Activated CD4-positive, alpha-beta memory T cell treated with anti-CD3 and anti-CD28 coated beads, Interleukin-2, amount 10 ng/mL, durations not matched to agents 7 days and 5 days (primary cell): ENCODE results near the gene OSBPL5. TPM values are rescaled to one million over a fixed set of nuclear protein-coding genes. Genes with fewer than 3 reads are reported as not detected.

ENCODE experiments used
- CTCF ChIA-PET: fragments of 350-600 bp; sonication (Branson Sonifier 250); formaldehyde crosslinking; loops from one replicate; lab custom pipeline; 2021; ENCODE audit warnings: antibody characterized with exemption, inconsistent platforms; lab: Charles Lee
- POLR2A ChIA-PET: fragments of 350-600 bp; sonication (Branson Sonifier 250); formaldehyde crosslinking; loops from one replicate; lab custom pipeline; 2021; ENCODE audit warnings: antibody characterized with exemption; lab: Charles Lee
- DNase-seq: peaks from one replicate; pipeline ENCODE4 v3.0.0-alpha.2; 2020
- H3K27ac Mint-ChIP-seq: one replicate; pipeline ENCODE4 v1.8.0; 2021; ENCODE audit warnings: mild to moderate bottlenecking, mixed read lengths
- H3K27me3 Mint-ChIP-seq: one replicate; pipeline ENCODE4 v1.8.0; 2021; ENCODE audit warnings: mixed read lengths
- H3K36me3 Mint-ChIP-seq: one replicate; pipeline ENCODE4 v1.8.0; 2021; ENCODE audit warnings: low read depth, mixed read lengths
- H3K4me1 Mint-ChIP-seq: one replicate; pipeline ENCODE4 v1.8.0; 2021; ENCODE audit warnings: mixed read lengths
- H3K4me3 Mint-ChIP-seq: one replicate; pipeline ENCODE4 v1.8.0; 2021; ENCODE audit warnings: mild to moderate bottlenecking, mixed read lengths
- H3K9me3 Mint-ChIP-seq: one replicate; pipeline ENCODE4 v1.8.0; 2021; ENCODE audit warnings: mixed read lengths
- total RNA-seq, 2 experiments: library from RNA; stranded (reverse); gene quantifications; one replicate each; pipeline ENCODE4 v1.2.3, GENCODE V29; 2021

Gene OSBPL5
- total RNA-seq, 2 experiments from 2014 or later, result 1.6 to 1.7 TPM

- no peak overlapping the region for H3K4me3 Mint-ChIP-seq
- no peaks in the 10 kb centered on the region for H3K36me3 Mint-ChIP-seq
- H3K27me3 Mint-ChIP-seq, result peaks cover 11% of the 10 kb centered on the region
- H3K27ac Mint-ChIP-seq, result no peak overlapping the region
- DNase-seq, result no peak
- CTCF ChIA-PET, result interaction anchor here (1.0 kb wide), 1 partner anchor 59 kb away, joined by 3 read pairs; no protein-coding TSS in a partner anchor
- peaks cover 7% of the 10 kb centered on the region for H3K4me1 Mint-ChIP-seq
- H3K9me3 Mint-ChIP-seq, result no peaks in the 10 kb centered on the region
- POLR2A ChIA-PET, result no interaction called here
These were observed 69.3 kb downstream of the OSBPL5 start for GRCh38 chr11:3095712-3096361.

GRCh38 chr11:3094223-3094824 lies 70.8 kb downstream of the OSBPL5 start:
- no peak overlapping the region for H3K27ac Mint-ChIP-seq
- ChIA-PET CTCF (interaction anchor here (1.4 to 5.4 kb wide), 2 partner anchors 35 to 56 kb away, joined by 3 to 80 read pairs; no protein-coding TSS in a partner anchor), POLR2A (no interaction called here)
- H3K36me3 Mint-ChIP-seq, result no peaks in the 10 kb centered on the region
- H3K4me1 Mint-ChIP-seq, result peaks cover 5% of the 10 kb centered on the region
- H3K27me3 Mint-ChIP-seq, result peaks cover 11% of the 10 kb centered on the region
- no peak overlapping the region for H3K4me3 Mint-ChIP-seq
- no peaks in the 10 kb centered on the region for H3K9me3 Mint-ChIP-seq
- DNase-seq, result no peak

- ChIA-PET CTCF (interaction anchor here (0.5 to 5.4 kb wide), 3 partner anchors 35 to 446 kb away, joined by 3 to 80 read pairs (median 3); no protein-coding TSS in a partner anchor), POLR2A (no interaction called here)
- H3K9me3 Mint-ChIP-seq, result no peaks in the 10 kb centered on the region
- H3K4me1 Mint-ChIP-seq, result peaks cover 2% of the 10 kb centered on the region
- no peaks in the 10 kb centered on the region for H3K36me3 Mint-ChIP-seq
- no peak overlapping the region for H3K4me3 Mint-ChIP-seq
- peaks cover 11% of the 10 kb centered on the region for H3K27me3 Mint-ChIP-seq
- no peak for DNase-seq
- H3K27ac Mint-ChIP-seq, result no peak overlapping the region
These were observed 71.6 kb downstream of the OSBPL5 start for GRCh38 chr11:3093281-3094191.

GRCh38 chr11:3092603-3093141 lies 72.4 kb downstream of the OSBPL5 start:
- Mint-ChIP-seq H3K4me3 (no peak overlapping the region), H3K4me1 (peaks cover 4% of the 10 kb centered on the region), H3K36me3 (no peaks in the 10 kb centered on the region), H3K27ac (no peak overlapping the region), H3K27me3 (peaks cover 9% of the 10 kb centered on the region), H3K9me3 (no peaks in the 10 kb centered on the region)
- CTCF ChIA-PET, result interaction anchor here (0.5 to 5.4 kb wide), 6 partner anchors 12 to 445 kb away, joined by 3 to 80 read pairs (median 7); no protein-coding TSS in a partner anchor
- no peak for DNase-seq
- POLR2A ChIA-PET, result interaction anchor here (1.8 to 2.2 kb wide), 2 partner anchors 35 to 43 kb away, joined by 8 to 11 read pairs; partner anchors contain the start of gene CARS1

- DNase-seq, result peak; percentile 82
- ChIA-PET CTCF (interaction anchor here (0.6 to 5.4 kb wide), 37 partner anchors 8 to 559 kb away, joined by 3 to 80 read pairs (median 4); partner anchors contain the start of genes CARS1, NAP1L4 and ZNF195), POLR2A (interaction anchor here (1.1 to 2.2 kb wide), 5 partner anchors 35 to 200 kb away, joined by 3 to 11 read pairs (median 5); partner anchors contain the start of gene CARS1)
- H3K9me3 Mint-ChIP-seq, result no peaks in the 10 kb centered on the region
- peaks cover 4% of the 10 kb centered on the region for H3K4me1 Mint-ChIP-seq
- peaks cover 9% of the 10 kb centered on the region for H3K27me3 Mint-ChIP-seq
- no peaks in the 10 kb centered on the region for H3K36me3 Mint-ChIP-seq
- H3K4me3 Mint-ChIP-seq, result no peak overlapping the region
- H3K27ac Mint-ChIP-seq, result no peak overlapping the region
These were observed 73.1 kb downstream of the OSBPL5 start for GRCh38 chr11:3091846-3092602.

GRCh38 chr11:3091081-3091845 lies 73.8 kb downstream of the OSBPL5 start:
- POLR2A ChIA-PET, result interaction anchor here (1.1 to 2.2 kb wide), 5 partner anchors 34 to 199 kb away, joined by 3 to 11 read pairs (median 5); partner anchors contain the start of gene CARS1
- H3K4me1 Mint-ChIP-seq, result peaks cover 4% of the 10 kb centered on the region
- H3K4me3 Mint-ChIP-seq, result no peak overlapping the region
- no peak for DNase-seq
- no peak overlapping the region for H3K27ac Mint-ChIP-seq
- H3K9me3 Mint-ChIP-seq, result no peaks in the 10 kb centered on the region
- CTCF ChIA-PET, result interaction anchor here (0.6 to 5.4 kb wide), 38 partner anchors 9 to 558 kb away, joined by 3 to 80 read pairs (median 4); partner anchors contain the start of genes CARS1, NAP1L4 and ZNF195
- peaks cover 6% of the 10 kb centered on the region for H3K27me3 Mint-ChIP-seq
- H3K36me3 Mint-ChIP-seq, result no peaks in the 10 kb centered on the region

- peaks cover 4% of the 10 kb centered on the region for H3K4me1 Mint-ChIP-seq
- ChIA-PET CTCF (interaction anchor here (0.7 to 5.4 kb wide), 15 partner anchors 10 to 557 kb away, joined by 3 to 80 read pairs (median 4); partner anchors contain the start of gene ZNF195), POLR2A (interaction anchor here (1.2 to 2.2 kb wide), 4 partner anchors 41 to 147 kb away, joined by 3 to 11 read pairs (median 4); no protein-coding TSS in a partner anchor)
- no peaks in the 10 kb centered on the region for H3K27me3 Mint-ChIP-seq
- no peak overlapping the region for H3K27ac Mint-ChIP-seq
- no peak overlapping the region for H3K4me3 Mint-ChIP-seq
- no peaks in the 10 kb centered on the region for H3K9me3 Mint-ChIP-seq
- DNase-seq, result no peak
- H3K36me3 Mint-ChIP-seq, result no peaks in the 10 kb centered on the region
These were observed 74.8 kb downstream of the OSBPL5 start for GRCh38 chr11:3090096-3090901.

- H3K4me1 Mint-ChIP-seq, result peaks cover 4% of the 10 kb centered on the region
- no peak overlapping the region for H3K27ac Mint-ChIP-seq
- no peaks in the 10 kb centered on the region for H3K9me3 Mint-ChIP-seq
- peaks cover 1% of the 10 kb centered on the region for H3K27me3 Mint-ChIP-seq
- ChIA-PET POLR2A (interaction anchor here (1.2 kb wide), 1 partner anchor 146 kb away, joined by 3 read pairs; no protein-coding TSS in a partner anchor), CTCF (interaction anchor here (0.7 to 5.4 kb wide), 9 partner anchors 10 to 558 kb away, joined by 3 to 80 read pairs (median 3); no protein-coding TSS in a partner anchor)
- no peak for DNase-seq
- H3K36me3 Mint-ChIP-seq, result no peaks in the 10 kb centered on the region
- H3K4me3 Mint-ChIP-seq, result no peak overlapping the region
These were observed 75.7 kb downstream of the OSBPL5 start for GRCh38 chr11:3089236-3090061.

GRCh38 chr11:3088806-3089205 lies 76.3 kb downstream of the OSBPL5 start:
- DNase-seq, result no peak
- Mint-ChIP-seq H3K4me1 (peaks cover 4% of the 10 kb centered on the region), H3K27me3 (peaks cover 6% of the 10 kb centered on the region), H3K27ac (no peak overlapping the region), H3K36me3 (no peaks in the 10 kb centered on the region), H3K4me3 (no peak overlapping the region), H3K9me3 (no peaks in the 10 kb centered on the region)
- ChIA-PET POLR2A (interaction anchor here (1.0 kb wide), 1 partner anchor 51 kb away, joined by 3 read pairs; no protein-coding TSS in a partner anchor), CTCF (interaction anchor here (1.0 to 5.4 kb wide), 6 partner anchors 18 to 557 kb away, joined by 3 to 80 read pairs (median 4); no protein-coding TSS in a partner anchor)
